Astrocyte (in vitro differentiated cells and primary cell): ENCODE data around the gene SHROOM3. TPM values are rescaled to one million over a fixed set of nuclear protein-coding genes. Genes with fewer than 3 reads are reported as not detected.

Source experiments
- DNase-seq: peaks from one replicate; pipeline ENCODE4 v3.0.0-alpha.2; 2010; ENCODE audit warnings: low read depth
- FAIRE-seq: peaks from 2 replicates; lab custom pipeline; 2011; peaks lifted over from hg19 to GRCh38; lab: Jason Lieb, UNC
- H2AFZ ChIP-seq: 2 replicates; pipeline ENCODE4 v1.6.0; 2012; ENCODE audit warnings: low read depth, low read length, inconsistent platforms
- H3K27ac ChIP-seq: 2 replicates; pipeline ENCODE4 v1.5.1; 2011; ENCODE audit warnings: low read depth, low read length, inconsistent platforms
- H3K27me3 ChIP-seq: 2 replicates; pipeline ENCODE4 v1.6.0; 2011; ENCODE audit warnings: low read length, inconsistent platforms; ENCODE audit not compliant: insufficient read depth
- H3K36me3 ChIP-seq: 2 replicates; pipeline ENCODE4 v1.5.1; 2011; ENCODE audit warnings: low read length, inconsistent platforms; ENCODE audit not compliant: insufficient read depth
- H3K4me1 ChIP-seq: 2 replicates; pipeline ENCODE4 v1.5.1; 2011; ENCODE audit warnings: low read length, inconsistent platforms; ENCODE audit not compliant: insufficient read depth
- H3K4me2 ChIP-seq: 2 replicates; pipeline ENCODE4 v1.6.0; 2012; ENCODE audit warnings: low read length, inconsistent platforms
- H3K4me3 ChIP-seq: 2 replicates; pipeline ENCODE4 v1.5.1; 2011; ENCODE audit warnings: low read depth, mild to moderate bottlenecking, low read length, inconsistent platforms; ENCODE audit not compliant: insufficient read depth
- H3K79me2 ChIP-seq: 2 replicates; pipeline ENCODE4 v1.6.0; 2012; ENCODE audit warnings: mild to moderate bottlenecking, low read length, inconsistent platforms; ENCODE audit not compliant: insufficient read depth
- H3K9ac ChIP-seq: 2 replicates; pipeline ENCODE4 v1.6.0; 2012; ENCODE audit warnings: mild to moderate bottlenecking, low read length, inconsistent platforms
- H3K9me3 ChIP-seq: 2 replicates; pipeline ENCODE4 v1.5.1; 2012; ENCODE audit warnings: low read depth, mild to moderate bottlenecking, low read length, inconsistent platforms; ENCODE audit not compliant: insufficient read depth
- H4K20me1 ChIP-seq: 2 replicates; pipeline ENCODE4 v1.6.0; 2012; ENCODE audit warnings: low read length, inconsistent platforms; ENCODE audit not compliant: insufficient read depth
- H3K27ac Mint-ChIP-seq: one replicate; pipeline ENCODE4 v1.8.0; 2021; ENCODE audit warnings: mild to moderate bottlenecking, mixed read lengths; ENCODE audit not compliant: unreplicated experiment
- H3K27me3 Mint-ChIP-seq: one replicate; pipeline ENCODE4 v1.8.0; 2021; ENCODE audit warnings: low read depth, mixed read lengths; ENCODE audit not compliant: unreplicated experiment
- H3K36me3 Mint-ChIP-seq: one replicate; pipeline ENCODE4 v1.8.0; 2021; ENCODE audit warnings: low read depth, mixed read lengths; ENCODE audit not compliant: unreplicated experiment
- H3K4me1 Mint-ChIP-seq: one replicate; pipeline ENCODE4 v1.8.0; 2021; ENCODE audit warnings: low read depth, mixed read lengths; ENCODE audit not compliant: unreplicated experiment
- H3K4me3 Mint-ChIP-seq: one replicate; pipeline ENCODE4 v1.8.0; 2021; ENCODE audit warnings: mild to moderate bottlenecking, moderate library complexity, mixed read lengths; ENCODE audit not compliant: unreplicated experiment
- H3K9me3 Mint-ChIP-seq: one replicate; pipeline ENCODE4 v1.8.0; 2021; ENCODE audit warnings: mild to moderate bottlenecking, mixed read lengths; ENCODE audit not compliant: unreplicated experiment
- EZH2 ChIP-seq: IDR thresholded peaks from 2 replicates; pipeline ENCODE4 v1.6.1; 2012; ENCODE audit warnings: mild to moderate bottlenecking, low read length, inconsistent platforms; ENCODE audit not compliant: insufficient read depth
- total RNA-seq: library from RNA; stranded (reverse); gene quantifications from 2 replicates; pipeline ENCODE4 v1.2.1, GENCODE V29; 2021
- TF ChIP-seq, protein P1 (sequence below): IDR thresholded peaks from 2 replicates; pipeline ENCODE4 v1.5.1; 2011; ENCODE audit warnings: low read depth, mild to moderate bottlenecking, inconsistent platforms, low read length, moderate library complexity; ENCODE audit not compliant: insufficient read depth

Gene SHROOM3
- total RNA-seq, 1 donor from 2014 or later, result 64.6 TPM

DNA sequence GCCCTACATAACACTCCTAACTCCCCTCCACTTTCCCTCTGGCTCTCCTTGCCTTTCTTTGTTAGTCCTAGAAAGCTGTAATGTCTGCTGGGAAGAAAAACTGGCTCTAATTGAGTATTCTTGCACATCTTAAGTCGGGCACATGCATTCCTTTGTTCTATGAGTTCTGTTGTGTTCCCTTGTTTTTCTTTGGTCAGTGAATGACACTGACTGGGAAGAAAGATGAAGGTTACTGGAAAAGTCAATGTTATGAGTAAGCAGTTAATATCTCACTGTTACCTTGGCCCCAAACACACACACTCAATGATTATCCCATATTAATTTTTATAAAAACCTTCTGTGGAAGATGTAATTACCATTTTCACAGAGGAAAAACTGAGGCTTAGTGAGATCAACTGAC lies 247.0 kb downstream of the SHROOM3 start:
- no peaks in the 10 kb centered on the region for H3K27me3 Mint-ChIP-seq
- no peaks in the 10 kb centered on the region for H3K27me3 ChIP-seq
- H3K36me3 Mint-ChIP-seq, result peaks cover 2% of the 10 kb centered on the region
- no peaks in the 10 kb centered on the region for H3K9me3 Mint-ChIP-seq
- no peaks in the 10 kb centered on the region for H4K20me1 ChIP-seq
- no peaks in the 10 kb centered on the region for H3K36me3 ChIP-seq
- TF ChIP-seq, protein P1, sequence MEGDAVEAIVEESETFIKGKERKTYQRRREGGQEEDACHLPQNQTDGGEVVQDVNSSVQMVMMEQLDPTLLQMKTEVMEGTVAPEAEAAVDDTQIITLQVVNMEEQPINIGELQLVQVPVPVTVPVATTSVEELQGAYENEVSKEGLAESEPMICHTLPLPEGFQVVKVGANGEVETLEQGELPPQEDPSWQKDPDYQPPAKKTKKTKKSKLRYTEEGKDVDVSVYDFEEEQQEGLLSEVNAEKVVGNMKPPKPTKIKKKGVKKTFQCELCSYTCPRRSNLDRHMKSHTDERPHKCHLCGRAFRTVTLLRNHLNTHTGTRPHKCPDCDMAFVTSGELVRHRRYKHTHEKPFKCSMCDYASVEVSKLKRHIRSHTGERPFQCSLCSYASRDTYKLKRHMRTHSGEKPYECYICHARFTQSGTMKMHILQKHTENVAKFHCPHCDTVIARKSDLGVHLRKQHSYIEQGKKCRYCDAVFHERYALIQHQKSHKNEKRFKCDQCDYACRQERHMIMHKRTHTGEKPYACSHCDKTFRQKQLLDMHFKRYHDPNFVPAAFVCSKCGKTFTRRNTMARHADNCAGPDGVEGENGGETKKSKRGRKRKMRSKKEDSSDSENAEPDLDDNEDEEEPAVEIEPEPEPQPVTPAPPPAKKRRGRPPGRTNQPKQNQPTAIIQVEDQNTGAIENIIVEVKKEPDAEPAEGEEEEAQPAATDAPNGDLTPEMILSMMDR, result no peak
- TF ChIP-seq EZH2, result no peak
- peaks cover 8% of the 10 kb centered on the region for H3K4me1 Mint-ChIP-seq
- H3K4me2 ChIP-seq, result no peak overlapping the region
- H3K27ac ChIP-seq, result no peak overlapping the region
- no peak overlapping the region for H2AFZ ChIP-seq
- no peak overlapping the region for H3K4me3 Mint-ChIP-seq
- no peak for FAIRE-seq
- H3K27ac Mint-ChIP-seq, result no peak overlapping the region
- H3K4me3 ChIP-seq, result no peak overlapping the region
- H3K79me2 ChIP-seq, result no peaks in the 10 kb centered on the region
- no peak overlapping the region for H3K9ac ChIP-seq
- H3K9me3 ChIP-seq, result no peaks in the 10 kb centered on the region
- DNase-seq, result peak; percentile 41
- H3K4me1 ChIP-seq, result peaks cover 12% of the 10 kb centered on the region

DNA sequence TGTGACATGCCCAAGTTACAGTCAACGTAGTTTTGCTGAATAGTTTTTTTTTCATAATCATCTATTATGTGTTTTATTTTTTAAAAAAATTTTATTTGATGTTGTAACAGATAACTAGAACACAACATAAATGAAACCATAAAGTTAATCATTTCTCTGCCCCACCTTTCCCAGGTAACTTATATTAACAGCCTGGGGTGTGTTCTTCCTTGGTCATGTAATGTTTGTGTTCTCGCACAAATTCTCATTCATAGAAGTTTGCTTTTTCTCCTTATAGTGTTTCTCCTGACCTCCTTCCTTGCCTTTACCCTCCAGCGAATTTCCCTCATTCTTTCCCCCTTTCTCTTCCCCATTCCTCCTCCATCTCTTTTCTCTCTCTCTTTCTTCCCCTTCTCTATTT lies 248.1 kb downstream of the SHROOM3 start:
- no peak overlapping the region for H3K4me3 Mint-ChIP-seq
- Histone ChIP-seq H3K4me1 (peaks cover 15% of the 10 kb centered on the region), H3K9ac (no peak overlapping the region), H3K9me3 (no peaks in the 10 kb centered on the region), H3K36me3 (no peaks in the 10 kb centered on the region), H3K27me3 (no peaks in the 10 kb centered on the region), H3K4me2 (no peak overlapping the region), H3K27ac (no peak overlapping the region), H3K4me3 (no peak overlapping the region), H3K79me2 (no peaks in the 10 kb centered on the region), H2AFZ (no peak overlapping the region), H4K20me1 (no peaks in the 10 kb centered on the region)
- H3K9me3 Mint-ChIP-seq, result no peaks in the 10 kb centered on the region
- no peak overlapping the region for H3K27ac Mint-ChIP-seq
- H3K27me3 Mint-ChIP-seq, result no peaks in the 10 kb centered on the region
- DNase-seq (no peak), FAIRE-seq (no peak)
- peaks cover 2% of the 10 kb centered on the region for H3K36me3 Mint-ChIP-seq
- peaks cover 14% of the 10 kb centered on the region for H3K4me1 Mint-ChIP-seq
- TF ChIP-seq EZH2, result no peak
- TF ChIP-seq, protein P1, result no peak

DNA sequence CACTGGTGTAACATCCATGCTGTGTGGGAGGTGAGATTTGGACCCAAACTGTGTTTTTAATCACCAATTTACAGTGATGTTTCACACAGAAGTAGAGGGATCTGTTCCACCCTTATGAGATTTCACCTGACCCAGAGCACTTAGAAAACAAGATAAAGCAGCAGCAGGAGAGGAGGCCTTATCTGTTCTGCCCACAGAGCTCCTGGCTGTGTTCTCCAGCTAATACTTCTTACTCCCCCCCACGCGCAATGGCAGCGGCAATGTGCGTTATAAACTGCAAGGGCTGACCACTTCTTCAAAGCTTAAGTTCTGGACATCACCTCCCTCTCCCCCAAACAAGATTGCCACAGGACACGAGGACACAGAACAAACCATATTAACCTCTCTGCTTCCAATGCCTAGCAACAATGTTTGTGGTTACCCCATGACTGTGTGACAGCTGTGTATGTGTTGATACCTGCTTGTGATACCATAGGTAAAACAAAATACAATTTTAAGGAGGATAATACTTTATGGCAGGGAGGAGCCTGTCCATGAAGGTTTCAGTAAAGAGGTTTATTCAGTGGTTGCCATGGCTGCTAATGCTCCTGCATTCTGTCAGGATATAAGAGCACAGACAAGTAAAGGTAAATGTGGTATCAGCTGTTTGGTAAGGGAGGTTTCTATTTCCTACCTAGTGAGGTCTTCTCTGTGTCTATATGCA lies 252.9 kb downstream of the SHROOM3 start:
- no peaks in the 10 kb centered on the region for H3K27me3 Mint-ChIP-seq
- Histone ChIP-seq H2AFZ (no peak overlapping the region), H3K27ac (no peak overlapping the region), H4K20me1 (no peaks in the 10 kb centered on the region), H3K9ac (no peak overlapping the region), H3K4me3 (no peak overlapping the region), H3K9me3 (no peaks in the 10 kb centered on the region), H3K4me1 (peaks cover 21% of the 10 kb centered on the region), H3K79me2 (peaks cover 27% of the 10 kb centered on the region), H3K36me3 (no peaks in the 10 kb centered on the region), H3K27me3 (no peaks in the 10 kb centered on the region), H3K4me2 (no peak overlapping the region)
- TF ChIP-seq, protein P1, result no peak
- TF ChIP-seq EZH2, result no peak
- peak overlapping the region; percentile 28 for H3K27ac Mint-ChIP-seq
- H3K36me3 Mint-ChIP-seq, result peaks cover 4% of the 10 kb centered on the region
- DNase-seq (peak; percentile 26), FAIRE-seq (no peak)
- peak overlapping the region; percentile 18 for H3K4me3 Mint-ChIP-seq
- H3K4me1 Mint-ChIP-seq, result peaks cover 32% of the 10 kb centered on the region
- no peaks in the 10 kb centered on the region for H3K9me3 Mint-ChIP-seq
